Panc1 (cell line): ENCODE measurements around the gene AURKAIP1. TPM values are rescaled to one million over a fixed set of nuclear protein-coding genes. Genes with fewer than 3 reads are reported as not detected.

ENCODE experiments used
- ATAC-seq: fragments of 200-7000 bp; cut with Tn5 transposase; 2 replicates; pipeline ENCODE4 v1.9.1; 2020; ENCODE audit warnings: mild to moderate bottlenecking, moderate library complexity
- BruUV-seq: library from RNA; stranded (reverse); fragments of 400-500 nt; replicated peaks from 2 replicates; lab custom pipeline; 2021; lab: Mats Ljungman, UMichigan
- CTCF ChIA-PET: fragments of 300-600 bp; sonication (Branson Sonifier 250); formaldehyde crosslinking; loops from one replicate; lab custom pipeline; 2022; ENCODE audit warnings: antibody characterized with exemption; lab: Charles Lee
- POLR2A ChIA-PET: fragments of 300-600 bp; sonication (Branson Sonifier 250); formaldehyde crosslinking; loops from one replicate; lab custom pipeline; 2022; ENCODE audit warnings: antibody characterized with exemption; lab: Charles Lee
- DNase-seq: peaks from one replicate; pipeline ENCODE4 v3.0.0-alpha.2; 2010; ENCODE audit warnings: low read depth, low spot score
- H3K27ac ChIP-seq: 2 replicates; pipeline ENCODE4 v1.5.1; 2011; ENCODE audit warnings: mild to moderate bottlenecking, low read length, inconsistent platforms
- H3K27me3 ChIP-seq: fragments of 200-500 bp; sonication (Bioruptor generic); 2 replicates; pipeline ENCODE4 v1.6.0; 2014; ENCODE audit warnings: low read length, inconsistent platforms; ENCODE audit not compliant: control insufficient read depth, insufficient read depth
- H3K36me3 ChIP-seq: fragments of 200-500 bp; sonication (Bioruptor generic); 2 replicates; pipeline ENCODE4 v1.5.1; 2014; ENCODE audit warnings: inconsistent platforms, mild to moderate bottlenecking, low read length, moderate library complexity; ENCODE audit not compliant: control insufficient read depth, insufficient read depth
- H3K4me1 ChIP-seq: 2 replicates; pipeline ENCODE4 v1.5.1; 2011; ENCODE audit warnings: inconsistent platforms, mild to moderate bottlenecking, low read length, moderate library complexity; ENCODE audit not compliant: control insufficient read depth, insufficient read depth
- H3K4me3 ChIP-seq, 2 experiments: 2 replicates each; pipeline ENCODE4 v1.5.1; 2011 to 2012; ENCODE audit warnings: low read depth in 2 of 2, low read length in 2 of 2, mild to moderate bottlenecking in 2 of 2, inconsistent platforms in 1 of 2, moderate library complexity in 1 of 2
- H3K9me3 ChIP-seq: fragments of 200-500 bp; sonication (Bioruptor generic); 2 replicates; pipeline ENCODE4 v1.5.1; 2014; ENCODE audit warnings: low read depth, mild to moderate bottlenecking, inconsistent platforms, low read length, moderate library complexity; ENCODE audit not compliant: control insufficient read depth, insufficient read depth
- POLR2AphosphoS5 ChIP-seq: IDR thresholded peaks from 2 replicates; pipeline ENCODE4 v1.6.1; 2012; ENCODE audit warnings: mild to moderate bottlenecking, low read depth, low read length, moderate library complexity
- SIN3A ChIP-seq: IDR thresholded peaks from 2 replicates; pipeline ENCODE4 v1.6.1; 2012; ENCODE audit warnings: low read depth, mild to moderate bottlenecking, low read length, moderate library complexity, borderline replicate concordance; ENCODE audit not compliant: insufficient read depth
- TCF7L2 ChIP-seq: IDR thresholded peaks from 2 replicates; pipeline ENCODE4 v1.6.1; 2011; ENCODE audit warnings: mild to moderate bottlenecking, low read depth, low read length, inconsistent platforms
- in situ Hi-C: cut with HindIII; loops from 2 replicates; pipeline ENCODE4 v1.10.0; 2016; ENCODE audit warnings: low sequenced_read_pairs, low pct_unique_long_range_greater_than_20kb
- intact Hi-C: fragments of 100-400 bp; cut with micrococcal nuclease; formaldehyde crosslinking; loops from one replicate; pipeline ENCODE4 v1.10.0; 2022; ENCODE audit not compliant: unreplicated experiment
- total RNA-seq: library from RNA; stranded (reverse); gene quantifications from one replicate; pipeline ENCODE4 v1.2.1, GENCODE V29; 2021; ENCODE audit not compliant: unreplicated experiment
- TF ChIP-seq, protein P1 (sequence below), 2 experiments: IDR thresholded peaks; 2 replicates each; pipeline ENCODE4 v1.6.1; 2011 to 2012; ENCODE audit warnings: low read depth in 2 of 2, control low read depth in 1 of 2, low read length in 1 of 2, mild to moderate bottlenecking in 1 of 2, moderate library complexity in 1 of 2; ENCODE audit not compliant: insufficient read depth in 1 of 2
- TF ChIP-seq, protein P2 (sequence below): fragments of 450-650 bp; IDR thresholded peaks from 2 replicates; pipeline ENCODE4 v1.5.1; 2017; ENCODE audit warnings: mild to moderate bottlenecking

The AURKAIP1 gene
- total RNA-seq, 1 experiment from 2014 or later = 335 TPM

DNA sequence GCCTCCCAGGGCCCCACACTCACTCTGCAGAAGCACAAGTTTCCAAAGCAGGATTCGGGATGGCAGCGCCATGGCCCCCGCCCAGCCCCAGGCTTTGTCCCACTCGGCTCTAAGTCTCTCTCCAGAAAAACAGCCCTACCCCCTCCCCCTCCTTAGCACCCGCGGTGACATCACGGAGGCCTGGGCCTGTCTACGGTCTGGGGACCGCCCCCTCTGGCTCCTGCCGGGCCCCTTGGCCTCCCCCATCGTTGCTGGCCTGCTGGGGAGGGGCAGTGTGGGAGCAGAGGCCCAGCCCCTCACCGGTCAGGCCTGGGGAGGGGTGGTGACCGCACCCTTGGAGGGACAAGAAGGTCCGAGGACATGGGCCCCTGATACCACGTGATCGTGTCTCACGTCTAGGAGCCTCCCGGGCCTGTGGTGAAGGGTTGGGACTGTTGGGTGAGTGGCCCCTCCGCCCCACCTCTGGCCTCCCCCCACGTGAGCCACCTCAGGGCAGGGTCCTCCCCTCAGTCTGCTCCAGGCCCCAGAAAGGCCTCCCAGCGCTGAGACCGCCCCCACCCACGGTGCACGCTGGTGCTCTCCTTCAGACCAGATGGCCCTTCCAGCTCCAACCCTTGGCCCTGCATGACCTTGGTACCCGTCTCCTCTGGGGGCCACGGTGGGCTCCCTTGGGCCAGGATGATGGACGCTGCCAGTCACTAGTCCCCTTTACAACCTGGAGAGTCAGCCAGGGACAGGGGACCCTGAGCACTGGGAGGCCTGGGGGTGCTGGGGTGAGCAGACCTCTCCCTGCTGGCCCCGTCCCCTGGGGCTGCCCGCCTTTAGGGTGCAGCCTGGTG is 16.4 kb downstream of the AURKAIP1 start, which contains the start of gene MXRA8:
Gene MXRA8, minus strand, starts transcription at position 123 of the 839 bp plus-strand sequence. Its CDS starts 51 bp downstream, at position 72.
- no peaks in the 10 kb centered on the region for H3K9me3 ChIP-seq
- POLR2A ChIA-PET = interaction anchor here (0.6 to 0.7 kb wide), 2 partner anchors 64 to 954 kb away, joined by 3 to 13 read pairs; no protein-coding TSS in a partner anchor
- CTCF ChIA-PET = no interaction called here
- no peak for DNase-seq
- no peaks in the 10 kb centered on the region for H3K36me3 ChIP-seq
- BruUV-seq = no TSS peak
- no peak; the same call in 1 of the 2 replicates for TF ChIP-seq POLR2AphosphoS5
- no peak for TF ChIP-seq SIN3A
- ATAC-seq = peak; percentile 15
- intact Hi-C loops (no loop called here), in situ Hi-C loops (no loop called here)
- peaks cover 62% of the 10 kb centered on the region for H3K4me1 ChIP-seq
- H3K27ac ChIP-seq = peak within 1 kb of the TSS; percentile 93
- no peaks in the 10 kb centered on the region for H3K27me3 ChIP-seq
- H3K4me3 ChIP-seq = peak within 1 kb of the TSS; percentile 44 to 49

DNA sequence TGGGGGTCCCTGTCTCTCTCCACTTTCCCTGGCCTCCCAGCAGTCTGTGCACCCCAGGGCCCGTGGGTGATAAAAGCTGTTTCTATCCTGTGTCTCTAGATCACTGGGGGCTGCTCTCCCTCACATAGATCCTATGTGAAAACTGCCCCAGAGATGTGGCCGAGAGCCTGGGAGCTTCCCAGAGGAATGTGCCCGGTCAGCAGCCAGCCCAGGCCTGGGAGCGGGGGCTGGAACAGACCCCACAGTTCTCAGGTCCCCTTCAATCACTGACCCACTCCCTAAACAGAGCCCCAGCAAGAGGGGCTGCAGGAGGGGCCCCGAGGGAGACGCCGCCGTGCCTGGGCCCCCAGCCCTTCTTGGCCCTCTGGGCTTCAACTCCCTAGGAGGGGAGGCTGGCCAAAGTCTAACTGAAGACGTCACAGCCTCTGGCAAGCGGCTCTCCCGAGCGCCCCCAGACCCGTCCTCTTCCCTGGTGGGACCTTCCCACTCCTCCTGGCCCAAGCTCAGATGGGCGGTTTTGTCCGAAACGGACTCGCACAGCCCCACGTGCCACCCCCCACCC is 17.1 kb downstream of the AURKAIP1 start:
- peak overlapping the region; percentile 44 to 49 for H3K4me3 ChIP-seq
- ATAC-seq = peak; percentile 10; the same call in 1 of the 2 replicates
- peak overlapping the region; percentile 93 for H3K27ac ChIP-seq
- POLR2A ChIA-PET = interaction anchor here (0.6 kb wide), 1 partner anchor 954 kb away, joined by 13 read pairs; no protein-coding TSS in a partner anchor
- DNase-seq = no peak
- in situ Hi-C loops = no loop called here
- no peaks in the 10 kb centered on the region for H3K27me3 ChIP-seq
- intact Hi-C loops = no loop called here
- TSS peak; percentile 90 for BruUV-seq
- CTCF ChIA-PET = no interaction called here
- TF ChIP-seq TCF7L2 (no peak), SIN3A (no peak), POLR2AphosphoS5 (no peak; the same call in 1 of the 2 replicates)
- TF ChIP-seq, protein P1, sequence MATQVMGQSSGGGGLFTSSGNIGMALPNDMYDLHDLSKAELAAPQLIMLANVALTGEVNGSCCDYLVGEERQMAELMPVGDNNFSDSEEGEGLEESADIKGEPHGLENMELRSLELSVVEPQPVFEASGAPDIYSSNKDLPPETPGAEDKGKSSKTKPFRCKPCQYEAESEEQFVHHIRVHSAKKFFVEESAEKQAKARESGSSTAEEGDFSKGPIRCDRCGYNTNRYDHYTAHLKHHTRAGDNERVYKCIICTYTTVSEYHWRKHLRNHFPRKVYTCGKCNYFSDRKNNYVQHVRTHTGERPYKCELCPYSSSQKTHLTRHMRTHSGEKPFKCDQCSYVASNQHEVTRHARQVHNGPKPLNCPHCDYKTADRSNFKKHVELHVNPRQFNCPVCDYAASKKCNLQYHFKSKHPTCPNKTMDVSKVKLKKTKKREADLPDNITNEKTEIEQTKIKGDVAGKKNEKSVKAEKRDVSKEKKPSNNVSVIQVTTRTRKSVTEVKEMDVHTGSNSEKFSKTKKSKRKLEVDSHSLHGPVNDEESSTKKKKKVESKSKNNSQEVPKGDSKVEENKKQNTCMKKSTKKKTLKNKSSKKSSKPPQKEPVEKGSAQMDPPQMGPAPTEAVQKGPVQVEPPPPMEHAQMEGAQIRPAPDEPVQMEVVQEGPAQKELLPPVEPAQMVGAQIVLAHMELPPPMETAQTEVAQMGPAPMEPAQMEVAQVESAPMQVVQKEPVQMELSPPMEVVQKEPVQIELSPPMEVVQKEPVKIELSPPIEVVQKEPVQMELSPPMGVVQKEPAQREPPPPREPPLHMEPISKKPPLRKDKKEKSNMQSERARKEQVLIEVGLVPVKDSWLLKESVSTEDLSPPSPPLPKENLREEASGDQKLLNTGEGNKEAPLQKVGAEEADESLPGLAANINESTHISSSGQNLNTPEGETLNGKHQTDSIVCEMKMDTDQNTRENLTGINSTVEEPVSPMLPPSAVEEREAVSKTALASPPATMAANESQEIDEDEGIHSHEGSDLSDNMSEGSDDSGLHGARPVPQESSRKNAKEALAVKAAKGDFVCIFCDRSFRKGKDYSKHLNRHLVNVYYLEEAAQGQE (IDR thresholded peaks at IDR 0.05; ENCODE audit: insufficient read depth in 1 of 2, low read depth in 2 of 2, low read length in 1 of 2) = no peak
- TF ChIP-seq, protein P2, sequence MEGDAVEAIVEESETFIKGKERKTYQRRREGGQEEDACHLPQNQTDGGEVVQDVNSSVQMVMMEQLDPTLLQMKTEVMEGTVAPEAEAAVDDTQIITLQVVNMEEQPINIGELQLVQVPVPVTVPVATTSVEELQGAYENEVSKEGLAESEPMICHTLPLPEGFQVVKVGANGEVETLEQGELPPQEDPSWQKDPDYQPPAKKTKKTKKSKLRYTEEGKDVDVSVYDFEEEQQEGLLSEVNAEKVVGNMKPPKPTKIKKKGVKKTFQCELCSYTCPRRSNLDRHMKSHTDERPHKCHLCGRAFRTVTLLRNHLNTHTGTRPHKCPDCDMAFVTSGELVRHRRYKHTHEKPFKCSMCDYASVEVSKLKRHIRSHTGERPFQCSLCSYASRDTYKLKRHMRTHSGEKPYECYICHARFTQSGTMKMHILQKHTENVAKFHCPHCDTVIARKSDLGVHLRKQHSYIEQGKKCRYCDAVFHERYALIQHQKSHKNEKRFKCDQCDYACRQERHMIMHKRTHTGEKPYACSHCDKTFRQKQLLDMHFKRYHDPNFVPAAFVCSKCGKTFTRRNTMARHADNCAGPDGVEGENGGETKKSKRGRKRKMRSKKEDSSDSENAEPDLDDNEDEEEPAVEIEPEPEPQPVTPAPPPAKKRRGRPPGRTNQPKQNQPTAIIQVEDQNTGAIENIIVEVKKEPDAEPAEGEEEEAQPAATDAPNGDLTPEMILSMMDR = no peak
- no peaks in the 10 kb centered on the region for H3K36me3 ChIP-seq
- H3K4me1 ChIP-seq = peaks cover 69% of the 10 kb centered on the region
- H3K9me3 ChIP-seq = no peaks in the 10 kb centered on the region
